D721Med (cell line): ENCODE measurements around the gene SLC24A4.
"Not testable (repeated sequence)": the region's sequence is repeated elsewhere in the genome, so short reads cannot be mapped to it uniquely, and the experiment has no call there.

Experiments used
- DNase-seq: peaks from one replicate; pipeline ENCODE4 v3.0.0; 2011; ENCODE audit warnings: low spot score; ENCODE audit not compliant: insufficient read length
- FAIRE-seq: peaks from 2 replicates; lab custom pipeline; 2011; peaks lifted over from hg19 to GRCh38; lab: Jason Lieb, UNC
- TF ChIP-seq, protein P1 (sequence below): IDR thresholded peaks from 2 replicates; pipeline ENCODE4 v1.5.1; 2012; ENCODE audit warnings: mild to moderate bottlenecking, control low read depth; ENCODE audit not compliant: insufficient read depth; ENCODE audit errors: missing control alignments

SLC24A4 gene

GRCh38 chr14:92534932-92535643 is 212.1 kb downstream of the SLC24A4 start:
- no peak for FAIRE-seq
- TF ChIP-seq, protein P1, sequence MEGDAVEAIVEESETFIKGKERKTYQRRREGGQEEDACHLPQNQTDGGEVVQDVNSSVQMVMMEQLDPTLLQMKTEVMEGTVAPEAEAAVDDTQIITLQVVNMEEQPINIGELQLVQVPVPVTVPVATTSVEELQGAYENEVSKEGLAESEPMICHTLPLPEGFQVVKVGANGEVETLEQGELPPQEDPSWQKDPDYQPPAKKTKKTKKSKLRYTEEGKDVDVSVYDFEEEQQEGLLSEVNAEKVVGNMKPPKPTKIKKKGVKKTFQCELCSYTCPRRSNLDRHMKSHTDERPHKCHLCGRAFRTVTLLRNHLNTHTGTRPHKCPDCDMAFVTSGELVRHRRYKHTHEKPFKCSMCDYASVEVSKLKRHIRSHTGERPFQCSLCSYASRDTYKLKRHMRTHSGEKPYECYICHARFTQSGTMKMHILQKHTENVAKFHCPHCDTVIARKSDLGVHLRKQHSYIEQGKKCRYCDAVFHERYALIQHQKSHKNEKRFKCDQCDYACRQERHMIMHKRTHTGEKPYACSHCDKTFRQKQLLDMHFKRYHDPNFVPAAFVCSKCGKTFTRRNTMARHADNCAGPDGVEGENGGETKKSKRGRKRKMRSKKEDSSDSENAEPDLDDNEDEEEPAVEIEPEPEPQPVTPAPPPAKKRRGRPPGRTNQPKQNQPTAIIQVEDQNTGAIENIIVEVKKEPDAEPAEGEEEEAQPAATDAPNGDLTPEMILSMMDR = no peak
- DNase-seq = no peak

- not testable (repeated sequence) for DNase-seq, FAIRE-seq
These were observed 213.3 kb downstream of the SLC24A4 start for GRCh38 chr14:92536231-92536630.

DNA sequence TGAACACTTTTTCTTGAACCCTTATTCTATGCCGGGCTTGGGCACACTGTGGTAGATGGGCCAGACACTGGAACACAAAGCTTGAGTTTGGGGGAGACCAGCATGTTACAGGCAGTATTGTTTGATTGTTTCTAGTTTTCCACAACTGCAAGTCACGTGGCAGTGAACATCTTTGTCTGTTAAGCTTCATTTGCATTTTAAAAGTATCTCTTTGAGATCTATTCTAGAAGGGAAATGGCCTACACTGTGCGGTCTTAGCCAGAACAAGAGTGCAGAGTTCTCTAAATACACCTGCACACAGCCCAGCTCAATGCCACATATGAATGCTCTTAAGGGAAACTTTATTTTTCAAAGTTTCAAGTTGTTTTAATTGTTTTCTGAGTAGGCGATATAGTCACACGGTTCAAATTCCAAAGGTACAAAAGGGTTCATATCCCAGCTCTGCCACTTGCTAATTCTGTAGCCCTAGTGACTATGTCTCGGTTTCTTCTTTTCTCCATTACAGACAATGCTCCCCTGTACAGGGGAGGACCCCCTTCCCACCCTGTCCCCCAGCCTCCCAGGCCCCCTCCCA is 215.5 kb downstream of the SLC24A4 start:
- TF ChIP-seq, protein P1 = no peak
- no peak for DNase-seq
- FAIRE-seq = no peak

GRCh38 chr14:92539419-92539818 is 216.5 kb downstream of the SLC24A4 start:
- no peak for FAIRE-seq
- no peak for DNase-seq
- TF ChIP-seq, protein P1 = no peak

- FAIRE-seq (no peak), DNase-seq (no peak)
- TF ChIP-seq, protein P1 = no peak
These were observed 216.9 kb downstream of the SLC24A4 start for GRCh38 chr14:92539875-92540274.

GRCh38 chr14:92540472-92541048 is 217.6 kb downstream of the SLC24A4 start:
- DNase-seq (no peak), FAIRE-seq (no peak)
- TF ChIP-seq, protein P1 = no peak

DNA sequence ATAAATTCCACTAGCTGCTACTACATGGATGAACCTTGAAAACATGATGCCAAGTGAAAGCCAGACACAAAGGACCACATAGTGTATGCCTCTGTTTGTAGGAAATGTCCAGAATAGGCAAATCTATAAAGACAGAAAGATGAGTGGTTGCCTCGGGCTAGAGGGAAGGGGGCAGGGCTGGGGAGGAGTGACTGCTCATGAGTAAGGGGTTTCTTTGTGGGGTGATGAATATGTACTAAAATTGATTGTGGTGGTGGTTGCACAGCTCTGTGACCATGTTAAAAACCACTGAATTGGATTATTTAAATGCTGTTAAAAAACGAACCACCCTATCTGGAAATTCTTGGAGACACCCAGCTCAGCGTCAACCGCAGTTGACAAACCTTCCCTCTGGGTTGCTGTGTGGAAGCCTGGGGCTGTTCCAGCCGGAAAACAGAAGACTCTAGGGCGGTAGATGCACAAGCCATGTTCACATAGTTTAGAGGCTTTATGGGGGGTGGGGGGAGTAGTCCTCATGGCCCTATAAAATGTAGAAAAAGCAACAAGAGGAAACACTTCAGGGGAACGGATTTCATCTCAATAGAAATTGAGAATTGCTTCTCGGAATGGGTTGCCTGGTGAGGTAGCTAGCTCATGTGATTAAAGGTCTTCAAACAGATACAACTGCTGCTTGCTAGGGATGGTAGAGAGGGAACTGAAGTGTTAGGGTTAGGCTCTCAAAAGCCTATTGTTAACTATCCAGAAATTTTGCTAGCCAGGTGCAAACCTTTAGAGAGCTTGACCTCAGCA is 220.0 kb downstream of the SLC24A4 start:
- FAIRE-seq = no peak

More for the DNA sequence above, 220.0 kb downstream of the SLC24A4 start:
- no peak for DNase-seq
- TF ChIP-seq, protein P1 = no peak
